ENCODE data around the gene TMED9. TPM values are rescaled to one million over a fixed set of nuclear protein-coding genes. Genes with fewer than 3 reads are reported as not detected.

The TMED9 gene
- total RNA-seq, 4 donors from 2014 or later: 96.5 to 141 (median 119) TPM

DNA sequence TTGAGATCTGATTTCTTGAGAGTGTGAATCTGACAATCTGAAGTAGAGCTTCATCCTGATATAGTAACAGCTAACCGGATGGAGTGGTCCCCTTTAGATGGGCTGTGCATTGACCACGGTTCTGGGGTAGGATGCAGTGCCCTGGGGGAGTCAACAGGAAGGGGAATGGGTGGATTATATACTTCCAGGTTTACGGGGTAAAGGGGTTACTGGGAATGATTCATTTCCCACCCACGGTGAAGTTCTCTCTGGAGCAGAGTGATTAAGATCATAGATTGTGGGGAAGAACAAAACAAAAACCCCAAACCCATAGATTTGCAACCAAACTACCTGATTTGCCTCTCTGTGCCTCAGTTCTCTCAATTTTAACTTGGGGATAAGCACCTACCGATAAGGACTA lies 6.5 kb downstream of the TMED9 start:
- Histone ChIP-seq H3K27me3 (no peaks in the 10 kb centered on the region), H3K4me3 (no peak overlapping the region), H3K27ac (no peak overlapping the region), H3K36me3 (peaks cover 18 to 34% (median 33%) of the 10 kb centered on the region in 3 donors), H3K9me3 (no peaks in the 10 kb centered on the region), H3K4me1 (peaks cover 20 to 53% (median 29%) of the 10 kb centered on the region in 3 donors)
- no peak for TF ChIP-seq POLR2A (IDR thresholded peaks at IDR 0.05)
- no peak for DNase-seq
- intact Hi-C loops (cut with DNase I): no loop called here
- 42 to 44% methylated on average over 5 of the region's 5 CpGs for WGBS, 2 donors

GRCh38 chr5:177599731-177600507 lies 7.9 kb downstream of the TMED9 start, which contains the start of gene B4GALT7:
Gene B4GALT7 (plus strand): TSS chr5:177600132. CDS start chr5:177600211, 79 bp downstream.
- peaks cover 15 to 30% (median 20%) of the 10 kb centered on the region in 3 donors for H3K36me3 ChIP-seq
- peak in 3 of 4 donors; percentile 15 to 88 (median 86) for TF ChIP-seq POLR2A (IDR thresholded peaks at IDR 0.05)
- TF ChIP-seq CTCF (IDR thresholded peaks at IDR 0.05): peak in 1 of 6 experiments; percentile 19
- peaks cover 18 to 46% (median 26%) of the 10 kb centered on the region in 3 donors for H3K4me1 ChIP-seq
- intact Hi-C loops (cut with DNase I): no loop called here
- peak within 1 kb of the TSS; percentile 71 to 95 (median 88) for H3K4me3 ChIP-seq
- WGBS, 2 donors: 0 to 4% methylated on average over 4 to 11 of the region's 86 CpGs
- no peaks in the 10 kb centered on the region for H3K9me3 ChIP-seq
- no peak for DNase-seq
- H3K27me3 ChIP-seq: no peaks in the 10 kb centered on the region
- peak within 1 kb of the TSS; percentile 93 to 95 (median 94) for H3K27ac ChIP-seq

DNA sequence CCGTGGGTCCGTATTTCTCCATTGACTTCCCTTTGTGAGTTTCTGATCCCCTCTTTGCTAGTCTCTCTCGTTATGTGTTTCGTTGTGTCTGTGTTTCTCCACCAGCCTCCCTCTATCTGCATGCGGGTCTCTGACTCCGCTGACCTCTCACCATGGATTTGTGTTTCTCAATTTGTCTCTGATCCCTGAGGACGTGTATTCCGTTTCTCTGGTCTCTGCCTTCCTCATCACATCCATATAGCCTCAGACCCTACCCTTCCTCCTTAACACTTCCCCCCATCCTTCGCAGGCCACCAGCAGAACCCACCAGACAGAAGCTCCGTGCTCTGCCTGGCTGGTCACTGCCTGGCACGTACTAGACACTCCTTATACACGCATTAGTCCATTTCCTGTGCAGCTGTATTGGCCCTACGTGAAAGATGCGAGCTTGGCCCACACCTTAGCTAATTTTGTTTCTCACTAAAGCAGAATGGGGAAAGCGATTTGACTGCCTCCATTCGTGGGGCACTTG lies 8.6 kb downstream of the TMED9 start:
- Histone ChIP-seq H3K36me3 (peaks cover 11 to 30% (median 13%) of the 10 kb centered on the region in 3 donors), H3K9me3 (no peaks in the 10 kb centered on the region), H3K27me3 (no peaks in the 10 kb centered on the region), H3K4me1 (peaks cover 18 to 46% (median 26%) of the 10 kb centered on the region in 3 donors), H3K27ac (peak overlapping the region; percentile 93 to 95 (median 94)), H3K4me3 (peak overlapping the region; percentile 71 to 95 (median 88))
- DNase-seq: no peak
- TF ChIP-seq POLR2A (IDR thresholded peaks at IDR 0.05) (no peak), CTCF (IDR thresholded peaks at IDR 0.05) (no peak)
- intact Hi-C loops (cut with DNase I): no loop called here
- 1 to 2% methylated on average over 15 to 16 of the region's 16 CpGs for WGBS, 2 donors

DNA sequence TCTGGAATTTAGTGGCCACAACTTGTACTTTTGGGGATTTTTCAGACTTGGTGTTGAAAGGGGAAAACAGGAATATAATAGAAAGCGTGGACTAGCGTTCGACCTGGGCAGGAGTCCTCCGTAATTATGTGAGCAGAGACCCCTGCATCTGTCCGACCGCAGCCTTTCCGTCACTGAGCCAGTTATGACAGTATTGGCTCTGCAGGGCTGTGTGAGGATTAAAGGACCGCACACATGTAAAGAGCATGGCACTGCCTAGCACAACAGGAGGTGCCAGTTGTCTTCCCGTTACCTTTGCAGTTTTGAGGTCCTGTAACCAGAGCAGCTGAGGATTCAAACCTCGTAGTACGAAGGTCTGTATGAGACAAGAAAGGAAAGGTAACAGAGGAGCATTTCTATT lies 9.1 kb downstream of the TMED9 start:
- Histone ChIP-seq H3K4me3 (peak overlapping the region in 3 of 4 donors; percentile 71 to 95 (median 88)), H3K27me3 (no peaks in the 10 kb centered on the region)
- DNase-seq: no peak

DNA sequence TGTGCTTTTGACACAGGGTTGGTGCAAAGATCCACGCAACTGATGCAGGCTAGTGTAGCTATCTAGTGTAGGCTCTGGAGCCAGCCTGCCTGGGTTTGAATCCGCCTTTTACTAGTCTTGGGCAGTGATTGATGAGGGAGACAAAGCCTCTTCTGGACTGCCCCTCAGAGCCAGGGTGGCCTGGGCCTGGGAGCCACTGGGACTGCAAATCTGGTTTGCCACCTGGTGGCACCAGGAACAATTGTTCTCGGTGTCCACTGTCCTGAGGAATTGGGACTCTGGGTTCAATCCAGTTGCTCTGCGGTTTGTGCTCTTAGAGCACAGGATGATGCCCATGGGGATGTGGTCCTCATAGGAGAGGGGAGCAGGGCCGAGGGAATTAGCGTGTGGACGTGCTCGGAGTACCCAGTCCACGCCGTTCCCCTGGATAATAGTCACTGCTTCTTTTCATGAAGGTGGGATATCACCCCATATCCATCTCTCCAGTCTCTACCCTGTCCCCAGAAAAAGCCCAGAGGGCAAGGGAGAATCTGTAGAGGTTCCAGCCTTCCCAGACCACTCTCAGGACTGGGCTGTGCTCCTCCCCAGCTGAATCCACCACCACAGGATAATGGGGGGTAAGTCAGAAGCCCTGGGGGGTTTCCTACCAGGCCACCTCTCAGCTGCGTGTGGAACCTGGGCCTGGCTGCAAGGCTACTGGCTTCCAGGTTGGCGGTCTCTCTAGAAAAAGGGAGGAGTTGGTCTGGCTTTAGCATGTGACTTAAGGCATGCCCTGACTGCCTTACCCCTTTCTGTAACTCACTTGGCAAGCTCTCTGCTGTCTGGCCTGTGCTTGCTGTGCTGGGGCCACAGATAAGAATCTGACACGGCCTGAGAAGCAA lies 9.8 kb downstream of the TMED9 start:
- no peak overlapping the region for H3K4me3 ChIP-seq
- no peak for DNase-seq
- intact Hi-C loops (cut with DNase I): no loop called here
- no peaks in the 10 kb centered on the region for H3K9me3 ChIP-seq
- H3K27ac ChIP-seq: peak overlapping the region; percentile 9 to 55 (median 28)
- H3K36me3 ChIP-seq: peaks cover 0 to 29% (median under 1%) of the 10 kb centered on the region in 3 donors
- H3K27me3 ChIP-seq: no peaks in the 10 kb centered on the region
- 82 to 84% methylated on average over 7 to 11 of the region's 13 CpGs for WGBS, 2 donors
- H3K4me1 ChIP-seq: peaks cover 18 to 49% (median 26%) of the 10 kb centered on the region in 3 donors
- peak in 1 of 4 donors; percentile 25 for TF ChIP-seq POLR2A (IDR thresholded peaks at IDR 0.05)
- peak in 2 of 6 experiments; percentile 20 to 32 for TF ChIP-seq CTCF (IDR thresholded peaks at IDR 0.05)

More for the DNA sequence above, 9.1 kb downstream of the TMED9 start:
- H3K4me1 ChIP-seq: peaks cover 18 to 46% (median 26%) of the 10 kb centered on the region in 3 donors
- H3K9me3 ChIP-seq: no peaks in the 10 kb centered on the region
- peak overlapping the region in 3 of 4 donors; percentile 93 to 95 (median 94) for H3K27ac ChIP-seq
- WGBS, 2 donors: 84 to 85% methylated on average over 10 to 11 of the region's 11 CpGs
- intact Hi-C loops (cut with DNase I): no loop called here
- H3K36me3 ChIP-seq: peaks cover 5 to 30% (median 8%) of the 10 kb centered on the region in 3 donors
- no peak for TF ChIP-seq POLR2A (IDR thresholded peaks at IDR 0.05)
